GM18907 (cell line): ENCODE measurements around the gene NDUFAF4.
A peak's percentile ranks its signal among the peaks of the same experiment; 100 is the strongest.

Experiments
- ATAC-seq: cut with Tn5 transposase; IDR thresholded peaks from one replicate; pipeline ENCODE4 v1.9.1; 2021; ENCODE audit warnings: mild to moderate bottlenecking, moderate library complexity; ENCODE audit not compliant: unreplicated experiment

NDUFAF4 gene

DNA sequence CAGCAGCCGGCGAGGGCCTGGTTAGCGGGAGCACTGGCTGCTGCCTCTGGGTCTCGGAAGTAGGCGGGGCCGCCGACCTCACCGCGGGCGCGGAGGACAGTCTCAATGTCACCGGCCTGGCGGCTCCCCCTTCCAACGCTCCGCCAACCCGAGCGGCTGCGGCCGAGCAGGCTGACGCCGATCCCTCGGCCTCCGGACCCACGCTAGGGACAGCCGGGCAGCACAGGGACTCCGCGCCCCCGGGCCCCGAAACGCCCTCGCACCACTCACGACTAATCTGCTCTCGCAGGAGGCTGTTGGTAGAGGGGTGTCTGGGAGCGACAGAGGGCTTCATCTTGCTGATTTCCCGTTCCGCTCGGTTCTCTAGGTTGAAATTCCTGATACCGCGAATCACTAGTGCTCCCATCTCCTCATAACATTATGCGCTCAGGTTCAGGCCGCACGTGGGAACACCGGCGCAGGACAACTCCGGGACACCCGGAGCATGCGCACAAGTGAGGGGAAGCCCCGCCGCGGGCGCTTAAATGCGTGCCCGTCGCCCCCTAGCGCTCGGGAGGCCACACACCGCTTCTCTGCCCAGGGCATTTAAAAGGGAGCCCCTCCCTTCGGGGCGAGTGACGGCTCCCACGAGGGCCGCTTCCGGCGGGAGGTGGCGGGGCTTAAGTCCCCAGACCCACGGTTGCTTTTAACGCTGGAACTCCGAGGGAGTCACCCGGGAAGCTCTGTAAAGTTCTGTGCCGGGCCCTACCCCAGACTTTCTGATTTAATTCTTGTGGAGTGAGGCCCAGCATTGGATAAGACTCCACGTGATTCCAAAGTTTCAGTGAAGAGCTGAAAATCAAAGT is at the start of gene NDUFAF4:
Gene NDUFAF4, minus strand, starts transcription at position 496 of the 845 bp plus-strand sequence. Its CDS starts 90 bp downstream, at position 406.
- peak; percentile 96 for ATAC-seq

DNA sequence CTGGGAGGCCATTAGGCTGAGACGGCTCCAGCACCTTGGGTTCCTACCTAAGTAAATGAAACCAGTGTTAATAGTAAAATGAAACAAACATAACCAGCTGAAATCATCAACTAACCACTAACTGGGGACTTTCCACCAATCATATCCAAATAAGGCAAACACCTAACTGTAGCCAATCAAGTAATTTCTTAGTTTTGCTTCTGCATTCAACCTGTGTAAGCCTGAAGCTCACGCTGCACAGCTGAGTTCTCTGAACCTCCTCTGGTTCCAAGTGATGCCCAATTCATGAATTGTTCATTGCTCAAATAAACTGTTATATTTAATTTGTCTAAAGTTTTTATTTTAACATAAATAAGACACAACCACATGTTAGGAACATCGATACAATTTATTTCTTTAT is 49.4 kb upstream of the NDUFAF4 start:
- ATAC-seq = peak; percentile 98

DNA sequence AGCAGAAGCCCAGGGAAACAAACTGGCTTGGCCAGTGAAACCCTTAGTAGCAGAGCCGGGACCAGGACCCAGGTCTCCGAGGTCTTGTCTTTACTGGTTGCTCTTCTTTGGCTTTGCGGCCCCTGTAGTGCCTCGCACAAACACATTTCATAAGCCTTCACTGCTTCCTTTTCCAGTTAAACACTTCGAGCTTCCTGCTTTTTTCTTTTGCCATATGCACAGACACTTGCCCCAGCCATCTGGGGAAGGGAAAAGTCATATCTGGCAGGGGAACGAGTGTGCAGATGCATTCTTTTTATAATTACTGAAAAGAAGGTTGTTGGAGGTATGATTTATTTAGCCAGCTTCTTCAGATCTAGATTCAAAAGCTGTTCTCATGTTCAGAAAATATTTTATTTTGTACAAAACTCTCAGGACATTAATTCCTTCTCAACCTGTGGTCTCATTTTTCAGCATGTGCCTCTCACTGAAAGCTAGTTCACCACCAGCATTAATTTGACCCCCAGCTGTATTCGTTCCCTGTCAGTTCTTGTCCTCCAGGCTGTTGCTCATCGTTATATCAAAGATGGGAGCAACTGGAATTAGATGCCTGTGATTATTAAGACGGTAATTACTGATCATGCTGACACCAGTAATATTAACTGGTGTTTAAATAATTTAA is 46.0 kb upstream of the NDUFAF4 start:
- no peak for ATAC-seq

DNA sequence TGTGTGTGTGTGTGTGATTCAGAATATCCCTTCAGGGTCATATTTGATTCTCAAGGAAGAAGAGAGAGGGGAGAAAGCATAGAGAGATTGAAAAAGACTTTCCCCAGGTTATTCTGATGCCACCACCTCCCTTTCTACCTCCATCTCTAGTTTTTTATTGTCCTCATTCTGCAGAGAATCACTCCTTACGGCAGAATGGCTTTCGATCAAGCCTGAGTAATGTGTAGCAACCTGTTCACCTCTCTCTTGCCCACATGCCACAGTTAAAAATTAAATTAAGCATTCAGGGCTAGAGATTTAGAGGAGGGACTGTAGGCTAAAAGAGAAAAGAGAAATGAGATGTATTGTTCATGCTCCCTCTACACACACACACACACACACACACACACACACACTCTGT is 45.0 kb upstream of the NDUFAF4 start:
- no peak for ATAC-seq

DNA sequence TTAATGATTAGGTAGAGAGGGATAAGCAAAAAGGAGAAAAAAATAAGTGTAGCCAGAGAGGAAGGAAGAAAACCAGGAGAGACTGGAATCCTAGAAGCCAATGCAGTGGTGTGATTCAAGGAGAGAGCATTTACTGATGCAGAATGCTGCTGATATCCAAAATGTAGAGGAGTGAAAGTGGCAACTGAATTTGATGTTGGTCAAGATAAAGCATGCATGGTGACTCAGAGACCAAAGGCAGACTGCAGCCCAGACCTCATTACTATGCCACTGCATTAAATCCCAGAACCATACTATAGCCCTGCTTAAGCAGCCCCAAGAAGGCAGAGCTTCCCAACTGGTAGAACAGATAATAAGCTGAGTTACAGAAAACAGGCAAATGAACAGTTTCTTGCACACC is 42.6 kb upstream of the NDUFAF4 start:
- no peak for ATAC-seq

DNA sequence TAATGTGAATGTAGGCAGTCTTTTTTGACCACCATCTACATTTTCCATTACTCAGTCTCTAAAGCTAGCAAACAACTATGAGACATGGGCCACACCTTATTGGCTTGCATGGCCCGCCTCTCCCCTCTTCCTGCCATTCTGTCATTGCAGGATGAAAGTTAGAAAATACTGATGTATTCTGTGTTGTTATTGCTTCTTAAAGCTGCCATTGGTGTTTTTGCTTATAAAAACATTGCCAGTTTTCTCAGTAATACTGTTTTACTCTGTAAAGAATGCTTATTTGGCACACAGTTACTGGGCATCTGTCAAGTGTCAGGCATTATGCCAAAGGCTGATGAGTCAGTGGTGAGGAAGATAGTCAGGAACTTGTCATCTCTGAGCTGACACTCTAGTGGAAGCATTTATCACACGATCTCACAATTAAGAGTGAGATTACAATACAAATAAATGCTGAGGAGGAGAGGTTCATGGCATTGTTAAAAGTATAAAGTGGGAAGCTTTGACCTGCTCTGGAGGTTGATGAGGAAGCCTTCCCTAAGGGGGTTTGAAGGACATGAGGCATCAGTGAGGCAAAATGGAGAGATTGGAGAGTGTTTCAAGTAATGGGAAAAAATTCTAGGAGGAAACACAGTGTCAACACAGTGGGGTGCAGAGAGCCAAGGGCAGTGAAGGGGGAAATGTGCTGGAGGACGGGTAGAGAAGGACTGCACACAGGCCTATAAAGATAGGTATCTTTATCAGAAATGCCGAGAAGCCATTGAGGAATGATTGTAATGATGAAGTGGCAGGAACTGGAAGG is 41.5 kb upstream of the NDUFAF4 start:
- no peak for ATAC-seq

DNA sequence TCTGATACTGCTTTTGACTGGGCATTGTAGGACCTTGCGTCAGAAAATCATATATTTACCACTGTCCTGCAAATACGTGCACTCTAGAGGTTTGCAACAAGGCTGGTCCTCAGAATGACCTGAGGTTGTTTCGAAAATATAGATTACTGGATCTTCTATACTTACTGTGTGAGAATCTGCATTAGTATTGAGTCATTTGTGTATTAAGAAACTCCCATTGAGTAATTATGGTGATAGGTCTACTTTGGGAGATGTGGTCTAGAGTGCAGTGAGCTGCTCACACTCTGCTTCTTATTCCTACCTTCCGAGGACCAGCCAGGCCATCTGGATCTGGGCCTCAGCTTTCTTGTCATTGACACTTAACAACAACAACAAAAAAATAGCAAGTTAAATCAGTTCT is 36.4 kb upstream of the NDUFAF4 start:
- ATAC-seq = no peak

DNA sequence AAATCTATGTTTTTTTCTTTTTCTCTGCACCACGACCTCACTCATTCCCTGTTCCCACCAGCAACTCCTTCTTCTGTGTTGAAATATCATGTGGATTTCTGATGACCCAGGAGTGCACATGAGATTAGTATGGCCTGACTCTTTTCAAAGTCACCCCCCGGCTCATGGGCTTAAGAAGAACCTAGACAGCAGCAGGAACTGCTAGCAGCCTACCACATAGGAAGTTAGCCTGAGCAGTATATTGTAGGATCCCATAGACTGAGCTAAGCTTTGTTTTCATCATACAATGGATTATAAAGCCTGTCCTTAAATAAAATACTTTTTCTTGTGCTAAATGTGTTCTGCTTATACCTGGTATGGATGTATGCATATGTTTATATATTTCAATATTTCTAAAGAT is 33.5 kb upstream of the NDUFAF4 start:
- ATAC-seq = no peak

DNA sequence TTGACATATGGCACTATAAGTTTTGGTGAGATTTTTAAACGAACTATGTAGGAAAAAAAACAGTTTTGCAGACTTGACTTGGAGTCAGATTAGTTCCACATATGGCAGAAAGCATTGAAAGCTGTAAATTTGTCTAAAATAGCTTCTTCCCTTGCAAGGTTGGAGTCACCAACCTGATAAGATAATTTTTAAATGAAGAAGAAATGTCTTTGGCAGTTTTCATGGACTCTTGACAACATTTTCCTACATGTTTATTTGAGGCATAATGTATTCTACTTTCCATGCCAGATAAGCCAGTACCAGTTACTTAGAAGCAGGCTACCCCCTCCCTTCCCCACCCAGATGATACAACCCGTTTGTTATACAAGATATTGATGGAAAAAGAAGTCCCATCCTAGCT is 32.0 kb upstream of the NDUFAF4 start:
- ATAC-seq = no peak

DNA sequence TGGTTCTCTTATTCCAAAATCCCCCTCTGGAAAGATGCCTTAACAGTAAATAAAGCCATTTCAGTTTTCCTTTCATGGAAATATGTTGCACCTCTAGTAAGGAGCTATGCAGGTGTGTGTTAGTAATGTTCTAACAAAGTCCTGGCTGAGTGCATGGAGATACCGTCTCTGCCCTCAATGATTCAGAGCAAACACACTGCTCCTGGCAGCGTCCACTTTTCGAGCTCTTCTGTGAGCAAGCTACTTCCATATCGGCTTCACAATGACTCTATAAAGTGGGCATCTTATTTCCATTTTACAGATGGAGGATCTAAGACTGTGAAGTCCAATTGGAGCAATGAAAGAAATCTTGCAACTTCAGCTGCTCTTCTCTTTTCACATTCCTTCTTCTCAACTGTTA is 30.0 kb upstream of the NDUFAF4 start:
- ATAC-seq = no peak

DNA sequence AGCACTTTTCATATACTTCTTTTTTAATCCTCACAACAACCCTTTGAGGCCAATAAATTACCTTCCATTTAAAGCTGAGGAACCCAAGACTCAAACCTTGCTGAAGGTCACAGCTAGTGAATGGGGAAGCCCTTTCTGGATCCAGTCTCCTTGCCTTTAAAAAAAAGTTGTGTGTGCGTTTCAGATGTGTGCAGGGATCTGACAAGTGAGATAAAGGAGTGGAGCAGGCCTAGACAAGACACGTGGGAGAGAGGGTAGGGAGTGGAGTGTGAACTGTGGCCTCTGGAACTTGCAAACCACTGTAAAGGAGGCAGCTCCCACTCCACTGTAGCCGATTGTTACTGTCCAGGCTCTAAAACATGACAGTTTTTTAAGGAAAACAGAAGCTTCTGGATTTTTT is 28.7 kb upstream of the NDUFAF4 start:
- no peak for ATAC-seq

DNA sequence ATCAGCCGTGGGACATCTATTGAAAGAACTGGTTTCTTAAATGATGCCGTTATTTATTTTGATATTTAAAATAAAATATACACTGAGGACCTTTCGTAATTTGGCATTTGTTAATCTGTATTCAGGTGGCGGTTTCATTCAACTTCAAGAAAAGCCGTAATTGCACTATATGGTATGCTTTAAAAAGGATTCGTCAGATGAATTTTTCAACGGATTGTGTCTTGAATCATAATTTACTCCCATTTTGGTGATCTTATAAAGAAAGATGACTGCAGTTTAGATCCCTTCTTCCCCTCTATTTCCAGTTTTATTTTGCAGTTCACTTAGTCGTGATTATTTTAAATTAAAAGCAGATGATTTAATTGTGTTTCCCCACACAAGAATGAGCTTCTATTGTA is 27.6 kb upstream of the NDUFAF4 start:
- ATAC-seq = no peak

DNA sequence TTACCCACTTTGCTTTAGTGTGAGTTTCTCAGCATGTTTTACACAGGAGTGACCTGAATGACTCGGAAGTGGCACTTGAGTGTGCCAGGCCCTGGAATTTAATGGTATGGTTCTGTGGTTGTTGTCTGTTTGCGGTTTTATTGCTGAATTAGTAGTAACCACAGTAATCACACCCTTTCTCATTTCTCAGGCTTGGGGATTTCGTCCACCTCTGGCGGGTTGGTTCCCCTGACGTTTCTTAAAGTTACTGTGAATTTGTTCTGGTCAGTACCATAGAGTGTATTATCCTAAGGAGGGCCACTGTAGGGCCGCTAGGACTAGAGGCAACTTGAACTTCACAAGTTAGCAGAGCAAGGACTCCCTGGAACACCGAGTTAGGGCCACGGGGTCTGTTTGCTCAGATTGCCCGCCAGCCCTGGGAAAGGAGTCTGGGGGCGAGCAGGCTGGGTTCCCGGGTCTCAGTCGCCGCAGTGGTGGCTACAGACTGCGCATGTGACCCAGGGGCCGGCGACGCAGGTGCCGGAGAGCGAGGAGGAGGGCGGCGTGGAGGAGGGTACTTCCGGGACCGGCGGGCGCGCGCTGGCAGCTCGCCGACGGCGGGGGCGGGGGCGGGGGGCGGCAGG is 26.3 kb upstream of the NDUFAF4 start:
- ATAC-seq = peak; percentile 90

DNA sequence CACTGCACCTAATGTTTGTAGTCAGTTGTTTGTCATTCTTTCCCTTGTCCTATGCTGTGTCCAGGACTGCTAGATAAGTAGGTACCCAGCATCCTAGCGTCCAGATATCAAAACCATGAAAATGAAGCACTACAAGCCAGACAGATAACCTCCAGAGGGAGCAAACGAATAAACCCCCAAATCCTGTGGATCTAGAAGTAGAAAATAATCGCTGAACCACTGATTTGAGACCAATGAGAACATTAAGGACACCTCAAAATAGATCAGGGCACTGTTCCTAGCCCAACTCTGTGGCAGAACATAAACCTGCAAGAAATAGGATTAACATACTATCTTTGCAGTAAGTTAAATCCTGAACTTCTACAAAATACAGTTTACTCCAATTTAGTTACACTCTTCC is 25.7 kb upstream of the NDUFAF4 start:
- no peak for ATAC-seq

DNA sequence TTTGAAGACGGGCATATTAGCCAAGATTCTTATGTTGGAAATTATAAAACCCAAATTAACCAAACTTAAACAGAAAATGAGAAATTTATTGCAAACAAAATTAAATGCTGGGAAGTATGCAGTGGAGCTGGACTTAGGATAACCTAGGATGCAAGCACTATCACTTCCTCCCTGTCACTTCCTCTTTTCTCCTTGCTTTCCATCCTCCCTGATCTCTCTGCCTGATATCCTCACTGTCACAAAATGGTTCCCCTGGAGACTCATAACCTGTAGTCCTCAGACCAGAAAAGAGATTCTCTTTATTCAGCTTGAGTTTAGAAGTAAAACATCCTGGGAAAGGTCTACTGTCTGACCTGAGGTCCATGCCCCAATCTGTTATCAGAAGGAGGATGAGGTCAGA is 19.4 kb upstream of the NDUFAF4 start:
- no peak for ATAC-seq

DNA sequence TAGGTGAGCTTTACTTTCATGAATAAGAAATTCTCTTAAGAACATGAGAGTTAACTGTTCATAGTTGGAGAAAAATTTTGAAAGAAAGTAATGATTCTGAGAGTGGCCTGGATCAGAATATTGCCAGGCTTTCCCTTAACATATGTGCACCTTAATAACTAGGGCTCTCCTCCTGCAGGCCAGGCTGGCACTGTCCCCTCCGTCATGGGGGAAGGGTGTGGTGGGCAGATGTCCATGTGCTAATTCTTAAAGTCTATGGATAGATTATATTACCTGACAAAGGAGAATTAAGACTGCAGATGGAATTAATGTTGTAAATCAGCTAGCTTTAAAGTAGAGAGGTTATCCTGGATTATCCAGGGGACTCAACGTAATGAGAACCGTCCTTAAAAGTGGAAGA is 15.9 kb upstream of the NDUFAF4 start:
- no peak for ATAC-seq

DNA sequence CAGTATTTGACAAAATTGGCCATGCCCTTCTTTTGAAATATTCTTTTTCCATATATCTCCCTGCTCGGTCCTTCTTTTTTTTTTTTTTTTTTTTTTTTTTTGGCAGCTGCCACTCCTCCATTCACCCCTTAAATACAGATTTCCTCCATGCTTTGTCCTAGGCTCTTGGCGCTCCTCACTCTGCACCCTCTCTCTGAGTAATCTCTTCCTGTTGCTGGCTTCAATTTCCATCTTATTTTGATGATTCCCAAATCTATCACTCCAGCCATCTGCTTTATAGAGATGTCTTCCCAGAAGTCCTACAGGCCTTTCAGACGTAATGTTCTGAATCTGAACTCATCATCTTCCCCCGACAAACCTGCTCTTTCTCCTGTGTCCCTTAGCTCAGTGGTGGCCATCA is 14.1 kb upstream of the NDUFAF4 start:
- ATAC-seq = no peak

DNA sequence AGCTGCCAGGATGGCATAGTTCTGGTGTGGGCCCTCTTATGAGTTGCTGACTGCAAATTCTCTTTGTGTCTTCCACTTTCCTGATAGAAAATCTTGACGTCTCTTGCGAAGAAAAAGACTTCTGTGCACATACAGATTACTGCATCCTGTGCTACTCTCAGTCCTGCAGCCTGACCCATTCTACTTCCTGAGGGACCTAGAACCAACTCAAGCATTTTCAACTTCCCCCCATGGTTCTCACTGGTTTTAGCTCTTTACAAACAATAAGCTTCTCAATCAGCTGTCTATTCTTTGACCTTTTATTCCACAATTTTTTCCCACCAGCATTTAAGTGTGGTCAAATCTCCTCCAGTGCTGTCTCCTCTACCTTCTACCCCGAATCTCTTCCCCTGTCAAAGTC is 13.5 kb upstream of the NDUFAF4 start:
- no peak for ATAC-seq

DNA sequence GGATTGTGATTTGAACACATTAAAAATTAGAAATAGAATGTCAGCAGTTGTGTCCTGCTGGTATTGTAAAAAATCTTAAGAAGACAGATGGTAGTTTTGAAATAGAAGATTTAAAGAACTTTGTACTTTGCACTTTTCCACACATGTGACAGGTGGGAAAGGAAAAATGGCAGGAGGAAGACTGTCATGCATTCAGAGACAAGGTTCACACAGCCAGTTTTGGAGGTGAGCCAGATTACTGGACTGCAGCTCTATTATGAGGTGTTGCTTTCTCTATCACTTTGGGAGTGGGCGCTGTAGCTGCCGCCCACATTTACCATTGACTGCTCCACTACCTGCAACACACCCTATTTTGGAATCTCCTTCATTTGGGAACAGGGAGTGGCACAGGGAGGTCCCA is 12.1 kb upstream of the NDUFAF4 start:
- no peak for ATAC-seq

DNA sequence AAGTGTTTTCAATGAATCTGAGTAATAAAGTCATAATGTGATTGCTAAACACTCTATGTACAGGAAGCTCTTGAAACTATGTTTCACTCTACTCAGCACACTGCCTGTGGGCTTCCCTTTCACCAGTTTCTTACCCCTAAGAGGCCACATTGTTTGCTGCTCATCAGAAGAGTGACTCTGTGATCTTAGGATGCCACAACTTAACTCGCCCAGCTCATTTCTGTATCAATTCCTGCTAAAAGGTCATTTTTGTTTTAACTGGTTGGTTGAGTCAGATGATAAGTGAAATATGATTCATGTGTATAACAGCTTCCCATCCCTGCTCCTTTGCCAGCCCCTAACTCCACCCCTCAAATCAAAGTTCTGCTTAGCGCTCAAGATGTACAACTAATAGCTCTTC is 9.8 kb upstream of the NDUFAF4 start:
- ATAC-seq = peak; percentile 97

DNA sequence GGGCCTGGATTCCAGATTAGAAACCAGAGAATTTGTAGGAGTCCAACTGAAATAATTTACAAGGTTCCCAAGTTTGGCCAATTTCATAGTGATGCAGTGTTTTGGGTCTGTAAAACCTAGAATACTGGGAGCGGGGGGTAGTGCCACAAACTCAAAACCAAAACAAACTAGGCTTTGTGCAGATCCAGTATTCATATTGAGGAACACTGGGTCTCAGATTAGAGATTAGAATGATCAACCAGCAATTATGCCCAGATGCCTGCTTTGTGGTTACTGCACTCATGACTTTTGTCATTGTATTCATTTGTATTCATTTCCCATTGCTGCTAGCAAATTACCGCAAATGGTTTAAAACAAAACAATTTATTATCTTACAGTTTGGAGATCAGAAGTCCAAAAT is 3.2 kb upstream of the NDUFAF4 start:
- no peak for ATAC-seq
